CD4-positive, alpha-beta T cell (primary cell): Measurements from ENCODE around the gene GAB3. TPM values are rescaled to one million over a fixed set of nuclear protein-coding genes. Genes with fewer than 3 reads are reported as not detected.

Experiments
- ATAC-seq: fragments of 200-7000 bp; cut with Tn5 transposase; one replicate; pipeline ENCODE4 v1.10.0; 2022; ENCODE audit warnings: mild to moderate bottlenecking; ENCODE audit not compliant: poor library complexity
- CTCF ChIA-PET: fragments of 350-600 bp; sonication (Branson Sonifier 250); formaldehyde crosslinking; loops from one replicate; lab custom pipeline; 2021; ENCODE audit warnings: antibody characterized with exemption, inconsistent platforms; lab: Charles Lee
- POLR2A ChIA-PET: fragments of 350-600 bp; sonication (Branson Sonifier 250); formaldehyde crosslinking; loops from one replicate; lab custom pipeline; 2021; ENCODE audit warnings: antibody characterized with exemption, inconsistent platforms; lab: Charles Lee
- DNase-seq, 14 experiments: peaks; one replicate each; pipeline ENCODE4 v3.0.0-alpha.2; 2013 to 2020; ENCODE audit warnings: mixed read lengths in 2 of 14
- H3K27ac ChIP-seq, 2 donors: one replicate each; pipeline versions ENCODE4 v1.5.1 to v1.7.0; 2013; ENCODE audit warnings: low read length in 2 of 2, low read depth in 1 of 2, mild to moderate bottlenecking in 1 of 2
- H3K27me3 ChIP-seq, 2 experiments: 1 replicate in 1 of 2; 2 replicates in 1 of 2; pipeline versions ENCODE4 v1.6.1 to v1.7.0; 2013; ENCODE audit warnings: low read length in 2 of 2, control low read depth in 1 of 2, mild to moderate bottlenecking in 1 of 2, moderate library complexity in 1 of 2; ENCODE audit not compliant: insufficient read depth in 2 of 2, control insufficient read depth in 1 of 2
- H3K36me3 ChIP-seq: one replicate; pipeline ENCODE4 v1.6.1; 2013; ENCODE audit warnings: low read length, control low read depth; ENCODE audit not compliant: insufficient read depth
- H3K4me1 ChIP-seq: one replicate; pipeline ENCODE4 v1.6.1; 2013; ENCODE audit warnings: low read length, control low read depth; ENCODE audit not compliant: insufficient read depth
- H3K4me3 ChIP-seq: one replicate; pipeline ENCODE4 v1.5.1; 2013; ENCODE audit warnings: mild to moderate bottlenecking, low read length, moderate library complexity
- H3K9me3 ChIP-seq, 2 experiments: 1 replicate in 1 of 2; 2 replicates in 1 of 2; pipeline versions ENCODE4 v1.6.1 to v1.7.0; 2013; ENCODE audit warnings: low read length in 2 of 2, mild to moderate bottlenecking in 2 of 2, control low read depth in 1 of 2, moderate library complexity in 1 of 2; ENCODE audit not compliant: control insufficient read depth in 1 of 2, insufficient read depth in 1 of 2
- H3K27ac Mint-ChIP-seq: one replicate; pipeline ENCODE4 v1.8.0; 2020; ENCODE audit warnings: mixed read lengths
- H3K27me3 Mint-ChIP-seq: one replicate; pipeline ENCODE4 v1.8.0; 2021; ENCODE audit warnings: mixed read lengths
- H3K36me3 Mint-ChIP-seq: one replicate; pipeline ENCODE4 v1.8.0; 2021; ENCODE audit warnings: low read depth, mixed read lengths
- H3K4me1 Mint-ChIP-seq: one replicate; pipeline ENCODE4 v1.8.0; 2021; ENCODE audit warnings: low read depth, mixed read lengths
- H3K4me3 Mint-ChIP-seq: one replicate; pipeline ENCODE4 v1.8.0; 2020; ENCODE audit warnings: mild to moderate bottlenecking, mixed read lengths
- H3K9me3 Mint-ChIP-seq: one replicate; pipeline ENCODE4 v1.8.0; 2020; ENCODE audit warnings: mixed read lengths
- intact Hi-C, 2 experiments: fragments of 100-400 bp; cut with DNase I in 1 of 2; cut with micrococcal nuclease in 1 of 2; formaldehyde crosslinking; loops; one replicate each; pipeline versions ENCODE4 v1.15.1 to v1.9.0; 2023 to 2025; cut with DNase I, micrococcal nuclease
- total RNA-seq, 174 experiments: library from RNA in 2 of 174; stranded (reverse) in 2 of 174; gene quantifications; one replicate each; pipeline ENCODE4 v1.2.3 and lab custom pipeline; 2021 to 2026
- TF ChIP-seq, protein P1 (sequence below): fragments of 200-600 bp; IDR thresholded peaks from one replicate; pipeline ENCODE4 v1.8.0; 2022; ENCODE audit warnings: antibody characterized with exemption, mild to moderate bottlenecking

The GAB3 gene
- total RNA-seq, 2 experiments from 2014 or later = 3.4 to 3.5 TPM

DNA sequence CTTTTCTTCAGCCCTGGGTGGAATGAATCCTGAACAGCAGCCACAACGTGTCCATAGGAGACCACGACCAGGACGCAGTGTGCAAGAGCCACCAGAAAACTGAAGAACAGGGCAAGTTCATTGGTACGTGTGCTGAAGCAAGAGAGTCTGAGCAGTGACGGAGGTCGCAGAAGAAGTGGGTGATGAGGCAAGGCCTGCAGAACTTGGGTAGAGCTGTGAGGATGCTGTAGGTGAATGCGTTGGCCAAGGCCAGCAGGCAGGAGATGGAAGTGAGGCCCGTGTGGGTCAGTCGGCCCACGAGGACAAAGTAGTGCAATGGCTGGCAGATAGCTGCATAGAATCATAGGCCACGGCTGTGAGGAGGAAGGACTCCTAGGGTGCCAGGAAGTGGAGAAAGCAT lies 91.9 kb downstream of the GAB3 start:
- Histone ChIP-seq H3K4me3 (no peak overlapping the region), H3K27ac (no peak overlapping the region), H3K36me3 (no peaks in the 10 kb centered on the region), H3K27me3 (no peaks in the 10 kb centered on the region), H3K9me3 (no peaks in the 10 kb centered on the region), H3K4me1 (no peaks in the 10 kb centered on the region)
- H3K27ac Mint-ChIP-seq = no peak overlapping the region
- TF ChIP-seq, protein P1, sequence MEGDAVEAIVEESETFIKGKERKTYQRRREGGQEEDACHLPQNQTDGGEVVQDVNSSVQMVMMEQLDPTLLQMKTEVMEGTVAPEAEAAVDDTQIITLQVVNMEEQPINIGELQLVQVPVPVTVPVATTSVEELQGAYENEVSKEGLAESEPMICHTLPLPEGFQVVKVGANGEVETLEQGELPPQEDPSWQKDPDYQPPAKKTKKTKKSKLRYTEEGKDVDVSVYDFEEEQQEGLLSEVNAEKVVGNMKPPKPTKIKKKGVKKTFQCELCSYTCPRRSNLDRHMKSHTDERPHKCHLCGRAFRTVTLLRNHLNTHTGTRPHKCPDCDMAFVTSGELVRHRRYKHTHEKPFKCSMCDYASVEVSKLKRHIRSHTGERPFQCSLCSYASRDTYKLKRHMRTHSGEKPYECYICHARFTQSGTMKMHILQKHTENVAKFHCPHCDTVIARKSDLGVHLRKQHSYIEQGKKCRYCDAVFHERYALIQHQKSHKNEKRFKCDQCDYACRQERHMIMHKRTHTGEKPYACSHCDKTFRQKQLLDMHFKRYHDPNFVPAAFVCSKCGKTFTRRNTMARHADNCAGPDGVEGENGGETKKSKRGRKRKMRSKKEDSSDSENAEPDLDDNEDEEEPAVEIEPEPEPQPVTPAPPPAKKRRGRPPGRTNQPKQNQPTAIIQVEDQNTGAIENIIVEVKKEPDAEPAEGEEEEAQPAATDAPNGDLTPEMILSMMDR = no peak
- ATAC-seq = no peak
- no peak overlapping the region for H3K4me3 Mint-ChIP-seq
- no peaks in the 10 kb centered on the region for H3K27me3 Mint-ChIP-seq
- no peaks in the 10 kb centered on the region for H3K9me3 Mint-ChIP-seq
- H3K4me1 Mint-ChIP-seq = no peaks in the 10 kb centered on the region
- DNase-seq = no peak
- no peaks in the 10 kb centered on the region for H3K36me3 Mint-ChIP-seq
- ChIA-PET CTCF (no interaction called here), POLR2A (no interaction called here)
- intact Hi-C loops = no loop called here

DNA sequence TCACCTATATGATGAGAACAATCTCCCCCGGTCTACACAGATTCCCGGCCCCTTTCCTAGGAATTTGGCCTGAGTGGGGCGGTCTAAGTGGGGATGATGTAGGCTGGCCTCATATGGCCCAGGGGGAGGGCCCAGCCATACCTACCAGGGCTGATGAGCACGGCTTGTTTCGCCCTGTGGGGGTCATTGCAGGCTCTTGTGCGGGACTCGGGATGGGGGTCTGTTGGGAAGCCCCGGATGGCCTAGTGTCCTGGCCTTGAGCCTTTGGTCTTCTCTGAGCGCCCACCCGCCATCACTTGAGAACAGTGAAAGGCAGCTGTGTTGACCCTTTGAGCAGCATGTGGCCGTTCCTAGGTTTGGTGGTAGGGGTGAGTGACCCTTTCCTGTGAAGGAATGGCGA lies 92.7 kb downstream of the GAB3 start:
- TF ChIP-seq, protein P1 = no peak
- Mint-ChIP-seq H3K27me3 (no peaks in the 10 kb centered on the region), H3K36me3 (no peaks in the 10 kb centered on the region), H3K27ac (no peak overlapping the region), H3K4me3 (no peak overlapping the region), H3K4me1 (no peaks in the 10 kb centered on the region), H3K9me3 (no peaks in the 10 kb centered on the region)
- no peak for DNase-seq
- H3K4me3 ChIP-seq = no peak overlapping the region
- H3K4me1 ChIP-seq = no peaks in the 10 kb centered on the region
- H3K36me3 ChIP-seq = no peaks in the 10 kb centered on the region
- no peaks in the 10 kb centered on the region for H3K9me3 ChIP-seq
- intact Hi-C loops = no loop called here
- no peak for ATAC-seq
- ChIA-PET CTCF (no interaction called here), POLR2A (no interaction called here)
- H3K27me3 ChIP-seq = no peaks in the 10 kb centered on the region
- H3K27ac ChIP-seq = no peak overlapping the region

DNA sequence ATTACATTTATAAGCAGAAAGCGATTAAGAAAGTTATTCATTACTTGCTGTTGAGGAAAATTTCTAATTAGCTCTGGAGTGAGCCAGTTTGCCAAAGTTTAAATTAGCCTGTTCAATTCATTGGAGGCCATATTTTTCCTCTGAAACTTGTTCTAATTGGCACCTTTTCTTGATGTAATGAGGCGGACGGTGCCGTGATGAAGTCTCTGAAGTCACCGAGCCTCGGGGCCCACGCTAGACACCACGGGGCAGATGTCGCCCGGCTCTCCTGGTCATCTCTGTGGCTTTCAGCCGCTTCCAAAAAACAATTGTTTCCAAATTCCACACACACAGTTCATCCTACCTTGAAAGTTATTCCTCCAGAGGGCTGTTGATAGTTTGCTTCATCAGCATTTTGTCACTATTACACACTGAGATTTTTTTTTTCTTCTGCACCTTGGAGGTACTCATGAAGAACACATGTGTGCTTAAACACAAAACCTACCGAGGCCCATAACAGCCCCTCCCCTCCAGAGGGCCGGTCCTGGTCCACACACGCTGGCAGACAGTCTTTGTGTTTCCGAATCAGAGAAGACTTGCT lies 93.6 kb downstream of the GAB3 start:
- no peaks in the 10 kb centered on the region for H3K36me3 ChIP-seq
- Mint-ChIP-seq H3K9me3 (no peaks in the 10 kb centered on the region), H3K27ac (no peak overlapping the region), H3K27me3 (no peaks in the 10 kb centered on the region), H3K36me3 (no peaks in the 10 kb centered on the region), H3K4me3 (no peak overlapping the region), H3K4me1 (no peaks in the 10 kb centered on the region)
- H3K4me3 ChIP-seq = no peak overlapping the region
- no peak for ATAC-seq
- H3K27me3 ChIP-seq = no peaks in the 10 kb centered on the region
- no peak for DNase-seq
- no peaks in the 10 kb centered on the region for H3K9me3 ChIP-seq
- TF ChIP-seq, protein P1 = no peak
- no peak overlapping the region for H3K27ac ChIP-seq
- ChIA-PET CTCF (no interaction called here), POLR2A (no interaction called here)
- H3K4me1 ChIP-seq = no peaks in the 10 kb centered on the region
- intact Hi-C loops = no loop called here
